Esophagus (tissue), 2 donors: ENCODE data around the gene IL1RN. TPM values are rescaled to one million over a fixed set of nuclear protein-coding genes. Genes with fewer than 3 reads are reported as not detected.

Experiments used
- H3K27ac ChIP-seq, 2 donors: one replicate each; pipeline ENCODE4 v1.5.1; 2013; ENCODE audit warnings: low read depth in 2 of 2, mild to moderate bottlenecking in 2 of 2, inconsistent platforms in 1 of 2, low read length in 1 of 2, moderate library complexity in 1 of 2
- H3K27me3 ChIP-seq, 2 donors: one replicate each; pipeline ENCODE4 v1.6.1; 2013; ENCODE audit warnings: low read length in 2 of 2, control low read depth in 1 of 2, mild to moderate bottlenecking in 1 of 2; ENCODE audit not compliant: insufficient read depth in 2 of 2, control insufficient read depth in 1 of 2
- H3K36me3 ChIP-seq, 2 donors: one replicate each; pipeline ENCODE4 v1.6.1; 2013; ENCODE audit warnings: low read length in 1 of 2; ENCODE audit not compliant: control insufficient read depth in 2 of 2, insufficient read depth in 2 of 2
- H3K4me1 ChIP-seq, 2 donors: one replicate each; pipeline ENCODE4 v1.6.1; 2013; ENCODE audit warnings: low read length in 1 of 2; ENCODE audit not compliant: control insufficient read depth in 2 of 2, insufficient read depth in 2 of 2
- H3K4me3 ChIP-seq, 2 donors: one replicate each; pipeline ENCODE4 v1.5.1; 2013; ENCODE audit warnings: low read length in 2 of 2, mild to moderate bottlenecking in 2 of 2, low read depth in 1 of 2, moderate library complexity in 1 of 2
- H3K9me3 ChIP-seq, 2 donors: one replicate each; pipeline ENCODE4 v1.6.1; 2013; ENCODE audit warnings: mild to moderate bottlenecking in 2 of 2, low read depth in 1 of 2, low read length in 1 of 2, moderate library complexity in 1 of 2; ENCODE audit not compliant: control insufficient read depth in 2 of 2, insufficient read depth in 1 of 2
- WGBS, 2 donors: extraction: QIAGEN DNeasy Blood & Tissue Kit; methylation state at CpG; one replicate each; pipeline ENCODE4 v1.1.7; 2013; 5-methylcytosine and 5-hydroxymethylcytosine counted together
- polyA plus RNA-seq, 2 donors: library from polyadenylated mRNA; stranded (reverse); fragments of 200-250 nt; gene quantifications; one replicate each; pipeline ENCODE4 v1.2.3, GENCODE V29; 2013
- donor health status: healthy with polysubstance abuse.
- donor health status: Bipolar disorder and iron deficiency.

The IL1RN gene
- polyA plus RNA-seq, 2 donors: 1,363 to 2,112 TPM

DNA sequence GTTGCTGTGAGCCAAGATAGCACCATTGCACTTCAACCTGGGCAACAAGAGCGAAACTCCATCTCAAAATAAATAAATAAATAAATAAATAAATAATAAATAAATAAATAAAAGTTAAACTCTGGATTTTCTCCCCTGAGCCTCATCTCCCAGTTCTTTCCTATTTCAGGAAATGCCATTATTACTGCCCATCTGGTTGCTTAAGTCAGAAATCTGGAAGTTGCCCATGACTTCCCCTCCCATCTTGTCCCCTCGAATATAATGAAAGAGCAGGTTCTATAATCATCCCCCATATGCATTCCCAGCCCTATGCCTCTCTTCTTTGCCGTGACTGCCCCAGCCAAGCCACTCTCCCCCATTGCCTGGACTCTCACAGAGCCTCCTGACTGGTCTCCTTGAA lies 42.2 kb downstream of the IL1RN start:
- no peak overlapping the region for H3K4me3 ChIP-seq

DNA sequence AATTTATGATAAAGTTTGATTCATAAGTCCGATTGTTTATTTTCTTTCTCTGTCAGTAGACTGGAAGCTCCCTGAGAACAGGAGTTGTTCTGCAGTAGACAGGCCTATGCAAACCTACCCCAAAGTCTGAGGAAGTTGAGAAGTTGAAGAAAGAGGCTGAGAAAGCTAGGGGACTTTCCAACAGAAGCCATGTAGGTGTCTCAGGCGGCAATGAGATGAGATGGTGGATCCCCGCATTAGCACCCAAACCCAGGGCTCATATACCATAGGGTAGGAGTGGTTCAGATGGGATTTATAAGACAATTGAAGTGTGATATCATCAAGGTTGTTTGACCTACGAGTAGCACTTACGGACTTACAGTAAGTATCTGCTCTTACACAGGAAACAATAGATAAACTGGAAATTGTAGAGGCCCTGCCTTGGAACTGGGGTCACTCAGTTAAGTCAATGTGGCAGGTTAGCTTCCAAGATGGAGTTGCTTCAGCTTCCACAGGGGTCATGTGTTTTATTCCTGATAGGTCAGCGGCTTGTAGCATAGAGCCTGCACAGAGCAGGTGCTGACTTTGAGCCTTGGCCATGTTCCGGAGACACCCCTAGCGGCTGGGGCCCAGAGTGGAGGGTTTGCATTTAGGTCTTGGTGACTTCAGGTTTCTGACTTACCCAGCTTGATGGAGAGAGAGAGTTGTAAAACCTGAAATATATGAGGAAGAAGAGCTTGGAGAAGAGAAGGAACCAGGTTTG lies 44.1 kb downstream of the IL1RN start:
- Histone ChIP-seq H3K9me3 (no peaks in the 10 kb centered on the region), H3K4me1 (no peaks in the 10 kb centered on the region), H3K4me3 (no peak overlapping the region), H3K27me3 (no peaks in the 10 kb centered on the region), H3K27ac (no peak overlapping the region), H3K36me3 (peaks cover 0 to 2% of the 10 kb centered on the region in 2 donors)
- WGBS, 2 donors: 91 to 94% methylated on average over 8 of the region's 8 CpGs

More for the DNA sequence above, 42.2 kb downstream of the IL1RN start:
- H3K36me3 ChIP-seq: peaks cover 0 to 2% of the 10 kb centered on the region in 2 donors
- H3K27me3 ChIP-seq: no peaks in the 10 kb centered on the region
- 94 to 96% methylated on average over 3 of the region's 3 CpGs for WGBS, 2 donors
- H3K27ac ChIP-seq: no peak overlapping the region
- no peaks in the 10 kb centered on the region for H3K9me3 ChIP-seq
- peaks cover 0 to 4% of the 10 kb centered on the region in 2 donors for H3K4me1 ChIP-seq

DNA sequence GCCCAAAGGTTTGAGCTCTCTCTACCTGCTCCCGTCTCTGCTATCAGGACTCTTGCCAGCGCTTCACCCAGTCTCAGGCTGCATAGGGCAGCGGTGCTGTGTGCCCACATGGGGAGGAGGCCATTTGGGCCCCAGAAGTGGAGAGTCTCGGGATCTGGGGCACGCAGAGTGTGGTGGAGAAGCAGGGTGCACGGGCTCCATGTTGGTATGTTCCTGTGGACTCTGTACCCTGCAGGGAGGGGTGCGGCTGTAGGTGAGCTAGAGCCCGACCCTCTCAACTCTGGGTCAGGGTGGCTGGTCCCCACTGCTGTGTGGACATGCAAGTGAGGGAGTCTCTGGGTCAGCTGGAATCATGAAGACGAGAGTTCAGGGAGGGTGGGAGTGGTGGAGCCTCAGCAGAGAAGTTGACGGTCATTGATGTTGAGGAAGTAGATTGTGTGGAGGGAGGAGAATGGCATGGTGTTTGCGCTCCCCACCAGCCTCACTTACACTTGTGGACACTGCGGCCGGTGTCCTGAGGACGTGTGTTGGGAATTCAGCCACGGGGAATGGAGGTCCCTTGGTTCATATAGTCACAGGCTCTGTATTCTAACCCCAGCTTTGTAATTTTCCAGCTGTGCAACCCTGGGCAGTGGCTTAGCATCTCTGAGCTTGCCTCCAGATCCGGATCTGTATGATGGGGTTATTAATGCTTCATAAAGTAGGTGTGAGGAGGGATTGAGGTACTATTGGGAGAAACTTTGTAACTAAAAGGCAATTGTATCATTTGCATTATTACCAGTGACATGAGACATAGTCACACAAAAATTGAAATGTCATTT lies 45.5 kb downstream of the IL1RN start:
- no peaks in the 10 kb centered on the region for H3K9me3 ChIP-seq
- H3K4me1 ChIP-seq: peaks cover 0 to 3% of the 10 kb centered on the region in 2 donors
- WGBS, 2 donors: 88 to 91% methylated on average over 16 of the region's 16 CpGs
- peaks cover 0 to 3% of the 10 kb centered on the region in 2 donors for H3K36me3 ChIP-seq
- no peak overlapping the region for H3K27ac ChIP-seq
- no peaks in the 10 kb centered on the region for H3K27me3 ChIP-seq
- H3K4me3 ChIP-seq: no peak overlapping the region

DNA sequence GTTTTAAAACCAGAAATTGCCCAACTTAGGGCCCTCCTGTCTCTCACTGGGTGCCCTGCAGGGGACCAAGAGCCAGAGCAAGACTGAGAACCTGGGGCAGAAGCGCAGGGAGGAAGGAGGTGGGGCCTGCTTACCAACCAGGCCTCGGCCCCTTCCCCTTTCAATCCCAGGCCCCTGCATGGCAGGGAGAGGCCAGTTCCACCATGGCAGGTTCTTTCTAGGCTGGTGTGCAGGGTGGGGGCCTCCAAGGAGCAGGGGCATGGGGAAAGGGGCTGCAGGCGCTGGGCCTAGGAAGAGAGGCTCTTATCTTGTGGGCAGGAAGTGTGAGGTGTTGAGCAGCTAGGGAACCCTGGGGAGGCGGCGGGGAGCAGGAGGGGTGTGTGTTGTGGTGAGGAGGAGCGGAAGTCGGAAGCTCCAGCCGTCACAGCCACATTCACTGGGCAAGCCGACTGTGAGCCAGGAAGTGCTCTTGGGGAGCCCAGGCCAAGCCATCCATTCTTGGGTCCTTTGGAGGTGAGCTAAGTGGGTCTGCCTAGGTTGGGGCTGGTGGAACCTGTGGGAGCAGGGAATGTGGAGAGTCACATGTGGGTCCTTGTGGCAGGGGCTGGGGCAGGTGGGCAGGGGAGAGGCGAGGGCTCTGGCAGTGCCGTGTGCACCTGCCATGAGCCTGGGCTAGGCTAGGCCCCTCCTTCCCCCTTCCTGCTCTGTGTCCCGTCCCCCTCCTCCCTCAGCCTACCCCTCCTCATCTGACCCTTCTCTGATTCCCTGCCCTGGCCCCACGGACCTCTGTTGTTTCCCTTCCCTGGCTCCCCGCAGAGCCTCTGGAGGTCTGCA lies 46.4 kb downstream of the IL1RN start, which contains the start of gene PSD4:
TSS of gene PSD4 (plus strand) at position 430 of the 834 bp plus-strand sequence. CDS start 8,486 bp downstream, outside the sequence.
- WGBS, 2 donors: 71 to 74% methylated on average over 13 to 14 of the region's 14 CpGs
- H3K4me3 ChIP-seq: peak within 1 kb of the TSS; percentile 16 to 20
- H3K27ac ChIP-seq: peak within 1 kb of the TSS; percentile 14 to 43

DNA sequence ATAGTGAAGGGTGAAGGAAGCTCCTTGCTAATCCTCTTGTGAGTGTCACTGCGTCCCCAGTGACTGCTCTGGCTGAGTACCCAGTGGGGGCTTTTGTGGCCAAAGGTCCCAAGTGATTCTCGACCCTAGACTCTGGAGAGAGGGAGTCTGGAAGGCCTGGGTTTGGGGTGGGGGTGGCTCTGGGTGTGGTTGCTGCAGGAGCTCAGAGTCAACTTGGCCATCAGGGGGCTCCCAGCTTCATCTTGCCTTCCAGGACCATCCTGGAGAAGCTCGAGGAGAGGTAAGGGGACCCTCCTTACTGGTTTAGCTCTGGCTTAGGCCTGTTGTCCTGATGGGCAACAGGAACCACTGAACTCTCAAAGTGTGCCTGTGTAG lies 47.0 kb downstream of the IL1RN start:
- Histone ChIP-seq H3K36me3 (peaks cover 0 to 3% of the 10 kb centered on the region in 2 donors), H3K4me3 (peak overlapping the region; percentile 16 to 20), H3K27me3 (no peaks in the 10 kb centered on the region), H3K9me3 (no peaks in the 10 kb centered on the region), H3K27ac (peak overlapping the region; percentile 14 to 43), H3K4me1 (peaks cover 0 to 7% of the 10 kb centered on the region in 2 donors)
- WGBS, 2 donors: 71% methylated on average over 3 of the region's 3 CpGs

More for the DNA sequence above, 46.4 kb downstream of the IL1RN start, which contains the start of gene PSD4:
- Histone ChIP-seq H3K4me1 (peaks cover 0 to 3% of the 10 kb centered on the region in 2 donors), H3K27me3 (no peaks in the 10 kb centered on the region), H3K9me3 (no peaks in the 10 kb centered on the region), H3K36me3 (peaks cover 0 to 3% of the 10 kb centered on the region in 2 donors)

DNA sequence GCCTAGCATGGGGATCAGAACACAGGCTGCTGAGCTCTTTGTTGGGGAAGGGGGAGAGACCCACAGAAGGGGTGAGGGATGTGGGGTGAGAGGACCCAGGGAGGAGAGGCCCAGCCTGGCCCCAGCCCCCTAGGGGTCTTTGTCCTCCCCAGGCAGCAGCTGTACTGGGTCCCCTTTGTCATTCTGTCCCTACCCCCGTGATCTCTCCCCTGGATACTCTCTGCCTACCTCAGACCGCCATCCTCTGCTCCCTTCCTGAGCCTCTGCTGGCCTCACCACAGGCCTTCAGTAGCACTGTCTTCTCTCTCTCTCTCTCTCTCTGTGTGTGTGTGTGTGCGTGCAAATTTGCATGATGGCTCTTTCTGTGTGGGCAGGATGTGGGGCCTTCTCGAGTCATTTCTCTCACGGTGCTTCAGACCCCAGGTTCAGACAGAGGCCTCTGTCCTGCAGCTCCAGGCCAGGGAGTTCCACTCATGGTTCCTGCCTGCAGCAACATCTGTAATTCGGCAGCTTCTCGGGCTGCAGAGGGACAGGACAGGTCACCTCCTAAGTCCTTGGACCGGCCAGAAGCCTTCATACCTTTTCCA lies 47.7 kb downstream of the IL1RN start:
- H3K9me3 ChIP-seq: no peaks in the 10 kb centered on the region
- H3K36me3 ChIP-seq: peaks cover 0 to 3% of the 10 kb centered on the region in 2 donors
- H3K27me3 ChIP-seq: no peaks in the 10 kb centered on the region
- H3K27ac ChIP-seq: peak overlapping the region; percentile 10 to 15
- H3K4me1 ChIP-seq: peaks cover 0 to 9% of the 10 kb centered on the region in 2 donors
- 65 to 71% methylated on average over 8 of the region's 8 CpGs for WGBS, 2 donors
- peak overlapping the region; percentile 16 to 18 for H3K4me3 ChIP-seq

DNA sequence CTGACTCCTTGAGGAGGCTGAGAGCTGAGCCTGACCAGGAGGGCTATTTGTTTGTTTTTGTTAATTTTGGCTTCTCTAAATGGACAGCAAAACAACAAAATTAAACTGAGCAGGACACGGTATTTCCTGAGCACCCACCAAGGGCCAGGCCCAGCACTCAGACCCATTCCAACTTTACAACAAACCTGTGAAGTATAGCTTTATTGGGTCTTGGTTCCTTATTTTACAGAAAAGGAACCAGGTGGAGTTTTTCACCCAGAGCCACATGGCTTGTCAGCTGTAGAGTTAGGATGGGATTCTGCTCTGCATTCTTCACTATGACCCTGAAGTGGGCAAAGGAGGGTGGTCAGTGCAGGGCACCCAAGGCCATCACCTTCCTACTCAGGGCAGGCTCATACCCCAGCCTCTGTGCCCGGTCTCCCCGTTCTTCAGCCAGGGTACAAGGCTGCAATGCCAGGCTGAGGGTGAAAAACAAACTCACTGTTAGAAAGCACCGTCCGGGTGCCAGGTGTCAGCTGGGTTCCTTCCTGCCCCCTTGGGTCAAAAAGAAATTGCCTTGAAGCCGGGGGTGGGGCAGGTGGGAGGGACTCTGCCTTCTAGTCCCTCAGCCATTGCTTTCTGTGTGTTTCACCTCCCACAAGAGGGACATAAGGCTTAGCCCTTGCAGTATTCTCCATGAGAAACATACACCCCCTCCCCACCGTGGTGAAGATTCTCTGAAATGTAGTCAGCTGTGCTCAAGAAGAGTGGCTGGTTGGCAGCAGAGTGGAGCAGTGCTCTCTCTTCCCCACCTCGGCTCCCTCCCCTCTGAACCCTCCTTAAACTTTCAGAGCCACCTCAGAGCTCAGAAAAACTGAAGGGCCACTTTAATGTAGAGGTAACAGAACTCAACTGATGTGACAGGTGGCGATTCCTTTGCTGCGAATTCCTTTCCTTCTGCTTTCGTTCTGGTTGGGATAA lies 48.6 kb downstream of the IL1RN start:
- peaks cover 0 to 13% of the 10 kb centered on the region in 2 donors for H3K4me1 ChIP-seq
- peak overlapping the region; percentile 3 to 18 for H3K4me3 ChIP-seq
- no peaks in the 10 kb centered on the region for H3K9me3 ChIP-seq
- 59 to 66% methylated on average over 11 of the region's 11 CpGs for WGBS, 2 donors
- H3K36me3 ChIP-seq: peaks cover 0 to 3% of the 10 kb centered on the region in 2 donors
- H3K27me3 ChIP-seq: no peaks in the 10 kb centered on the region
- no peak overlapping the region for H3K27ac ChIP-seq

DNA sequence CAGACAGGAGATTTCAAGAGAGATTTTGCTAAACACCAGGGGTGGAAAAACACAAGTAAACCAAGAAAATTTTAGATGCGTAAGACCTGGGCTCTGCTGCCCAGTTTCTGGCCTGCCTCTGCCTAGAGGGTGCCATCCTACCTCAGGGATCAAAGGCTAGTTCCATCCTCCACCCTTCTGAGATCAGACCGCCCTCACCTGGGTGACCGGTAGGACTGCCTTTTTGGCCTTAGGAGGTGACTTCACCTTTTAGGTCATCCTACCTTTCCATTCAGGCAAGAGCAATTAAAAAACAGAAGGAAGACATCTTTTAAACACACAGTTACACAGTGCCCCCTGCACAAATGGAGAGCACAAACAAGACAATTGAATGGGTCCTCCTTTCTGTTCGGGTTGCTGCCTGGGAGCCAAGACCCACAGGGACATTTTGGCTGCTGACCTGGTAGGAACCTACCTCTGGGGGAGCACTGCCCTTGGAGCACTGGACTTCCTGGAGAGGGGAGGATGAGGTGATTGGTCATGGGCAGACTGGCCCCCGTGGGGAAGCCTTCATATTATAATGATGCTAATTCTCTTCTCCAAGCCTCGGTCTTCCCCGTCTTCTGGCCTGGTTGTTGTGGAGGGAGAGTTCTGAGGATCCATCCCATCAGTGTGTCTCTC lies 49.4 kb downstream of the IL1RN start:
- H3K27me3 ChIP-seq: no peaks in the 10 kb centered on the region
- H3K9me3 ChIP-seq: no peaks in the 10 kb centered on the region
- H3K4me3 ChIP-seq: no peak overlapping the region
- no peak overlapping the region for H3K27ac ChIP-seq
- peaks cover 0 to 5% of the 10 kb centered on the region in 2 donors for H3K36me3 ChIP-seq
- H3K4me1 ChIP-seq: peaks cover 0 to 18% of the 10 kb centered on the region in 2 donors
- 87 to 88% methylated on average over 7 of the region's 7 CpGs for WGBS, 2 donors
